NCI-H1417 (cell line): ENCODE results near the gene REPIN1.
A peak's percentile ranks its signal among the peaks of the same experiment; 100 is the strongest.

Source experiments
- DNase-seq, 3 experiments: peaks; one replicate each; lab custom pipeline; 2025; lab: John Stamatoyannopoulos, UW

REPIN1 gene

DNA sequence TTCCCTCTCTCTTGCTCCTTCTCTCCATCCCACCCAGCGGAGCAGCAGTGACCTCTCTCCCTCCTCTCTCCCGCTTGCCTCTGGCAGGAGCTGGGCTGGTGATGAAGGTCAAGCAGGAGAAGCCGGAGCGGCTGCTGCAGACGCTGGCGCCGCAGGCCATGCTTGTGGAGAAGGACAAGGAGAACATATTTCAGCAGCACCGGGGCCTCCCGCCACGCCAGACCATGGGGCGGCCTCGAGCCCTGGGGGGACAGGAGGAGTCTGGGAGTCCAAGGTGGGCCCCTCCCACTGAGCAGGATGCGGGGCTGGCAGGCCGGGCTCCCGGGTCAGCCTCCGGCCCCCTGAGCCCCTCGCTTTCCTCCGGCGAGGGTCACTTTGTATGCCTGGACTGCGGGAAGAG, 27.8 kb downstream of the REPIN1 start:
- DNase-seq = no peak

DNA sequence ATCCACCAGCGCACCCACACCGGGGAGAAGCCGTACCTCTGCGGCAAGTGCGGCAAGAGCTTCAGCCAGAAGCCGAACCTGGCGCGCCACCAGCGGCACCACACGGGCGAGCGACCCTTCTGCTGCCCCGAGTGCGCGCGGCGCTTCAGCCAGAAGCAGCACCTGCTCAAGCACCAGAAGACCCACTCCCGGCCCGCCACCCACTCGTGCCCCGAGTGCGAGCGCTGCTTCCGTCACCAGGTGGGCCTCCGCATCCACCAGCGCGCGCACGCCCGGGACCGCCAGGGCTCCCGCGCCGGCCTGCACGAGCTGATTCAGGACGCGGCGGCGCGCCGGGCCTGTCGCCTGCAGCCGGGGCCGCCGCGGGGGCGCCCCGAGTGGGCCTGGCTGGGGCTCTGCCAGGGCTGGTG, 28.2 kb downstream of the REPIN1 start:
- DNase-seq = no peak

DNA sequence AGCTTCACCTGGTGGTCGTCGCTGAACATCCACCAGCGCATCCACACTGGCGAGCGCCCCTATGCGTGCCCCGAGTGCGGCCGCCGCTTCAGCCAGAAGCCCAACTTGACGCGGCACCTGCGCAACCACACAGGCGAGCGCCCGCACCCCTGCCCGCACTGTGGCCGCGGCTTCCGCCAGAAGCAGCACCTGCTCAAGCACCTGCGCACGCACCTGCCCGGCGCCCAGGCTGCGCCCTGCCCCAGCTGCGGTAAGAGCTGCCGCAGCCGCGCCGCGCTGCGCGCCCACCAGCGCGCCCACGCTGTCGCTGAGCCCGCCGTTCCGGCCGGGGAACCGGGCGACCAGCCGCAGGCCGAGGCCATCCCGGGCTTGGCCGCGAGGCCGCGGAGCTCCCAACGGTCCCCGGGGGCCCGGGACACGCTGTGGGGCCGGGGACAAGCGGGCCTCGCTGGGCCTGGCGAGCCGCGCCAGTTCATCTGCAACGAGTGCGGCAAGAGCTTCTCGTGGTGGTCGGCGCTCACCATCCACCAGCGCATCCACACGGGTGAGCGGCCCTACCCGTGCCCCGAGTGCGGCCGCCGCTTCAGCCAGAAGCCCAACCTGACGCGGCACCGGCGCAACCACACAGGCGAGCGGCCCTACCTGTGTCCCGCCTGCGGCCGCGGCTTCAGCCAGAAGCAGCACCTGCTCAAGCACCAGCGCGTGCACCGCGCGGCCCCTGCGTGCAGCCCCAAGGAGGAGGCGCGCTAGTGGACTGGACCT, 28.9 kb downstream of the REPIN1 start:
- no peak for DNase-seq

DNA sequence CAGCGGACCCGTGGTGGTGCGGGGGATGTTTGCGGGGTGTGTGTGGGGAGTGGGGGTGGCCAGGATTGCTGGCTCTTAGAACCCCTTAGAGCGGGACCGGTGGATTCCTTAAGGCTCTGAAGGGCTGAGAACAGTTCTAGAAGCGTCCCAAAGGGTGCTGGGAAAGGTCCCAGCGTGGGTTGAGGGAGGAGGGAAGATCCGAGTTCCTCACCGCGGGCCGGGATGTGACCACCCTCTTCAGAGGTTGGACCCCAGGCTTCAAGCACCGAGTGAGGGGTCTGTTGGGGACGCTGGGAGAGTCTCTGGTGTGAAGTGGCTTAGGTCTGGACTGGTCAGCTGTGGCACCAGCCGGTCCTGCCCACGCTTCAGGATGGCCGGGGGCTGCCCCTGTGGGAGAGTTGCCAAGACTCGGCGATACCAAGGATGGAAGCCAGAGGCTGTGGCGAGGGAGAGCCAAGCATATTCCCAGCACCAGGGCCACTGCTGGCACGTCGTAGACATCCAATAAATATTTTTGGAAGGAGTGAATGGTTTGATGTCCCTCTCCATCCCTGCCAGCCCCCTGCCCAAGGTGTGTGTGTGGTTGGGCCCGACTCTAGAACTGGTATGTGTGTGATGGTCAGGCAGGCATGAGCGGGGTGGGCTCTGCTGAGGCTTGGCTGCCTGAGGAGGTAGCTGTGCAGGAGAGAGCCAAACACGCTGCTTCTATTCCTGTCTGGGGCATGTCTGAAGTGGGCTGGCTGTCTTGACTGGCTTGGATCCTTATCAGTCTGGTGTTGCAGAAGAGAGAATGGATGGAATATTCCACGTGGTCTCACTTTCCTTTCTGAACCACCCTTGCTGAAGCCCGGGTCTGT, 29.7 kb downstream of the REPIN1 start:
- DNase-seq = no peak

DNA sequence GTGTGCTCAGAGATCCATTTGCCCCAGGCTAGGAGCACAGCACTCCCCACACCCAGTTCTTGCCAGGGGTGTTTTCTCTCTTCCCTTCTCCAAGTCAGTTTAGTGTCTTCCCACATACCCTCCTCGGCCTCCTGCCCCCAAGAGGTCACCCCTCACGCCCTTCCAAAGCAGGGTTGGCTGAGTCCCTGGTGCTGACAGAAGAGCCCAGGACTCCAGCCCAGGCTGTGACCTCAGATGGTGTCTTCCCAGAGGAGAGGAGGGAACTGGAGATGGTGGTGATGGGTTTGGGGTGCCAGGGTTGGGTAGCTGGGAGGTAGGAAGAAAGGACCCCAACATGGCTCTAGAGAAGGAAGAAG, 30.3 kb downstream of the REPIN1 start:
- no peak for DNase-seq

DNA sequence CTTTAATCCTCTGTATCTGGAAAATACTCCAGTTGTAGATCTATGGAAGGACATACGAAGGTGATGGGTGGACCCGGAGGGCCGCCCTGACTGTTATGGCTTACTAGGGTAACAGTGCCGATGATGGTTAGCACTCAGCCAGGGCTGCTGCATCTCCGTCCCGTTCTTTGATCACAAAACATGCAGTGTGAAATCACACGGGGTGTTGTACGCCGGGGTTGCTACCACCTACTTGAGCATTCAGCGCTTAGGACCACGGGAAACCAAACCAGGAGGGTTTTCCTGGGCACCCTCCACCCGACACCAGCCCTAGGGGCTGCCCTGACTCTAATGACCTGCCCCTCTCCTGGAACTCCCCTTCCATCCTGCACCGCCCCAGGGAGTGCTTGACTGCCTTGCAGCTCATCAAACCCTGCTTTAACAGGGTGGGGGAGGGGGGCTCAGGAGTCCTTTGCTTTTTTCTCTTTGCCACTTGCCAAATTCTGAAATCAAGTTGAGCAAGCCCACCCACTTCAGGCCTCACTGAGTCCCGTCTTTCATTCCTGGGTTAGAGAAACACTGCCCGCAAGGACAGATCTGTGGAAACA, 30.9 kb downstream of the REPIN1 start:
- DNase-seq = no peak

DNA sequence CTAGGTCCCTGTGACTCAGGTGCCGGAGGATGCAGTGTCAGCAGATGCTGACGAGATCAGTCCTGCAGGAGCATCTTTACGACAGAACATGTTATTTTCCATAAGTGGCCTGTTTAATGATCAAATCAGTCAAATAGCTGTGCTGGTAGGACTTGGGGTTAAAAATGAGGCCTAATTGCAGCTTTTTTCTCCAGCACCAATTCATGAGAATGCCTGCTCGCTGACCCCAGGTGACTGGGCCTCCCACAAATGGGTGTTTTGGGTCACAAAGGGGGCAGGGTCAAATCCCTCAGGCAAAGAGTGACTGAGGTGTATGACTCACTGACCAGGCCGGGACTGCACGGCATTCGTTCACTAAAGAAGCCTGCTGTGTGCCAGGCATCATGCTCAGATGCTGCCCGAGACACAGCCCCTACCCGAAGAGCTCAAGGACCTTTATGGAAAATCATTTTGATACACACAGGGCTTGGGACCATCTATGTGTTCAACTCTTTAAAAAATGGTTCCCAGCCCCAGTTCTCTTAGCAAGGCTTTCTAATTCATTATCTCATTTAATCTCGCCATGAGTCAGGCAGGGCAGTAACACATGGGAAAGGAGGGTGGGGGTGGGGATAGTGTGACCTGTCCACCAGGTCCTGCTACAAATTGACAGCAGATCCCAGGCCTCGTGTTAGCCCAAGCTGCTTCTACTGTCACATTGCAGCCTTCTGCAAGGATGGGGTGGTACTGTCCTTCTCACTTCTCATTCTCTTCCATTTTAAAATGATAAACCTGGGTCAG, 31.6 kb downstream of the REPIN1 start:
- DNase-seq = no peak

DNA sequence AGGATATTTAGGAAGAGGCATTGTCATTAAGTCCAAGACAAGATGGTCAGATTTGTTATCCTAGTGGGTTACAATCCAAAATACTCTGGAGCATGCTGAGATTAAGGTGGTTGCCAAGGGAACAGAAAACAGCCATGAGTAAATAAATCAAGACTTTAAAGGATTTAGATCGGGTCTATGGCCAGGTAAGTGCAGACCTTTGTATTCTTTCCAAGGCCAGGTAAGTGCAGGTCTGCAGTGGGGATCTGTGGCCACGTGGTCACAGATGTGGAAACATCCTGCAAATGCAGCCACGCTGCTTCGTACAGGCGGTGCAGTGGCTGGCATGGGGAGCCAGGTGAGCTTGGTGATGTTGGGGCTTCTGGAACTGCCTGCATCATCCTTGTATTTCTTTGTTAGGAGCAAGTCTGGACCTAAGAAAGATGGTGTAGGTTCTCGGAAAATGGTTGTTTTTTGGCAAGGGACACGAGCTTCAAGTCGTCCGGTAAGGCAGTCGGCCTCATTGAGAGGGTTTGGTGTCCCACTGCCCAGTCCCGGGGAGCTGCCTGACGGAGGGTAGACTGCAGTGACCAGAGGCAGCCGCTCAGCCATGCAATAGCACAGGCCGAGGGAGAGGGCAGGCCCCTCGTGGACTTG, 32.3 kb downstream of the REPIN1 start:
- no peak for DNase-seq

DNA sequence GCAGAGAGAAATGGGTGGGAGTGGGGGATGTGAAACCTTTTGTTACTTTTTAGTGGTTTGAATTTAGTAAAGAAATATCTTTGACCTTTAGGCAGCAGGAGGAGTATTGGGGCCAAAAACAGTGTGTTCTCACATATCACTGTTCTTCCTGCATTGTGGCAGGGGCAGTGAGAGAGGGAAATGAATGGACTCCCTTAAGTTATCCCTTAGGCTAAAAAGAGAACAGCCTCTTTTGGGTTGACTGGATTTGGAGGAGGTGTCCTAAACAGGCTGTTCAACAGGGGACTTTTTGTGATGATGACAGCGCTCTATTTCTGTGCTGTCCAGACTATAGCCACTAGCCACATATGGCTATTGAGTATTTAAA, 32.8 kb downstream of the REPIN1 start:
- no peak for DNase-seq

DNA sequence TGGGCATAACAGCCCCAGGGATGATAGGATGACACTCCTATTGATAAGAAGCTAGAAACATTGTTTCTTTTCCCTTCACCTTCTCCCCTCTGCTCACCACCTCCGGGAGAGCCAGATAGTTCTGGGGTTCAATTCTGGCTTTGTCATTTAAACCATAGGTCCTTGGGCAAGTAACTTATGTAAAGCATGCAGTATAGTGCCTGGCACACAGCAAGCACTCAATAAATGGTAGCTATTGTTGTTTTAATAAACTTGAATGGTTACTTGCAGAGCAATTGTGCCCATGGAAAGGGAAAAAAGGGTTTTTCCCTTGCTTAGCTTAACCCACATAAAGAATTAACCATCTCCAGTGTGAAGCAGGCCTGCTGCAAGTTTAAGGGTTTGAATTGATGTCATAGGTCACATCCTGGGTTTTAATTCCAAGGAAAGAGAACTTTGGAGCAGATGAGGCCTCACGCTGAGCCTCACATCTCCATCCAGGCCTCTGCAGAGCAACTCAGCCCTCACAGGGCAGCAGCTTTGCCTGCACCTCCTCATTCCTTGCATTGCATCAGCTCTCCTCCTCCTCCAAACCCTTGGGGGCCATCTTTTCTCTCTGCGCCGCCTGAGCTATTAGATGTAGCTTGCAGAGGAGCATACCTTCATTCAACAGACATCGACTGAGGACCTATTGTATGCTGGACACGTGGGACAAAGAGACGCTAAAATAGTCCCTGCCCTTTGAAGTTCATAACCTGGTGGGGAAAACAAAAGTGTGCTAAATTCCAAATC, 33.4 kb downstream of the REPIN1 start:
- DNase-seq = no peak

DNA sequence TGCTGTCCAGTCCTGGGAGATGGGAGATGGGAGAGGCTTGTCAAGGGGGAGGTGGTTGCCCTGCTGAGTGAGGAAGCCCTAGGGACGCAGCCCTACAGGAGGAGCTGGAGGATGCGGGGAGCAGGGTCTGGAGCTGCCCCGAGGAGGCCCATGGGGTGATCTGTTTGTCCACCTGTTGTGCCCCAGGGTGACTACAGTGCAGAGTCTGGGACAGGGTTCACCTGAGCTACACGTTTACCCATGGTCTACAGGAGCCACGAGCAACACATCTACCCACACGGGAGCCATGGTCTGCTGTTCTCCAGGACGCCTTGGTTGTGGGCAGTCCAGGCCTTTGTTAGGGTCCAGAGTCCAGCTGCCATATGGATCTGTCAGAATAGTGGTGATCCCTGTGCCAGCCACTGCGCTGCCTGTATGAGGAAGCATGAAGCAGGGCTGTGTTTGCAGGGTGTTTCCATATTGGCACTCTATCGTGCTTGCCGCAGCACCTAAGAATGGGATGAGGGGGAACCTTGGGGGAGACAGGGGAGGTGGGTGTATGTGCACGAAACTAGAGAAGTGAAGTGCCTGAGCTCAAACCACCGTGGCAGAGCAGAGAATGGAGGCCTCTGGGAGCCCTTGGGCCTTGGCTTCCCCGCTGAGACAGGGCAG, 34.2 kb downstream of the REPIN1 start:
- DNase-seq = no peak

DNA sequence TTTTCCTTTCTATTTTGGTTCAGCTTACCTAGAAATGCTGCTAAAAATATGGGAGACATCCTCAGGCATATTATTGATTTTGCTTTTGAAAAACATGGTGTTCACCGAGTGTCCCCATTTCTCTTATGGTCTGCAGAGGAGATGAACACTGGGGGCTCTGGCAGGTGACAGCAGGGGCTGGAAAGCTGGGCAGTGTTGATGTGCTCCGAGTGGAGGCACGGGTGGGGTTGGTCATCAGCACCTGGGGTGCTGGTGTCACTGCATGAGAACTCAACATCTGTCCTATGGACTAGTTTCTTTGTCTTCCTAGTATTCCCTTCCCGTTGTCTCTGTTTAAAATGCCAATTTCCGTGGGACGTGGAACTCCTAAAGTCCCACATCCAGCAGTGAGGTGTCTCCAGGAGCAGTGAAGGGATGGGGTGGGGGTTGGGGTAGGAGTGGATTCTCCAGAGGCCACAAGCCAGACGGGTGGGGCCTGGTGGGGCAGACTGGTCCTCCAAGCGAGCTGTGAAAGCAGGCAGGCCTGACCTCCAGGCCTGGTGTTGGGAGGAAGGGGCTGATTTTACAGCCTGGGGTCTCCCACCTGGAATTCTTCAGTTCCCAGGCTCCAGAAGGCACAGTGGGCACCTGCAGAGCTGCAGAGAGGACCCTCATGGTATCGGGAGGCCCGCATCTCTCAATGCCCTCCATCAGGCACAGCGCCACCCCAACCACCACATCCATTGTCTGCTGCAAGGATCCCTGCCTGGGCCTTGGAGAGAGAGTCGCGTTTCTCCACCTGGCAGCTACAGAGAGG, 35.0 kb downstream of the REPIN1 start:
- no peak for DNase-seq

DNA sequence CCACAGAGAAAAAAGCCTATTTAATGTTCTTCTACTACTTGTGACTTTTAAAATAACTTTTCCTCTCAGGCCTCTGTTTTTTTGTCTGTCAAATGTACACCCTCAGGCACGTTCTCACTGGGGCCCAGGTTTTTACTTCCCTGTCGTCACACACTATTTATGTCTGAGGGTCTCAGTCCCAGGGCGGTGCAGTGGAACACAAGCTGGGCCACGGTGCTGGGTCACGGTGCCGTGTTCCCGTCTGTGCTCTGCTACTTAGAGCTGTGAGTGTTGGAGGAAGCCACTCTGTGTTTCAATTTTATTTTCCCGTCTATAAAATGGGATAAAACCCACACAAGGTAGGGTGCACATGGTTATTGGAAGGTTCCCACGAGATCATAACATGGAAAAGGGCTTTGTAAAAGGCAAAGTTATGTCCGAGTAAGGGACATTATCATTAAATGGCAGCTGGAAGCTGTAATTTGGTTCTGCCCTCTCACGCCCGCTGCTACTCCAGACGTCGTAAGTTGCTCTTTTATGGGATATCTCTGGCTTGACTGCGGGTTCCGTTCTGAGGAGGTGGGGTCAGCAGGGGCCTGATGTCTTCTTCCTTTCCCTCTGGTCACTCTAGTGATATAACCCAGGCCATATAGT, 35.7 kb downstream of the REPIN1 start:
- no peak for DNase-seq

DNA sequence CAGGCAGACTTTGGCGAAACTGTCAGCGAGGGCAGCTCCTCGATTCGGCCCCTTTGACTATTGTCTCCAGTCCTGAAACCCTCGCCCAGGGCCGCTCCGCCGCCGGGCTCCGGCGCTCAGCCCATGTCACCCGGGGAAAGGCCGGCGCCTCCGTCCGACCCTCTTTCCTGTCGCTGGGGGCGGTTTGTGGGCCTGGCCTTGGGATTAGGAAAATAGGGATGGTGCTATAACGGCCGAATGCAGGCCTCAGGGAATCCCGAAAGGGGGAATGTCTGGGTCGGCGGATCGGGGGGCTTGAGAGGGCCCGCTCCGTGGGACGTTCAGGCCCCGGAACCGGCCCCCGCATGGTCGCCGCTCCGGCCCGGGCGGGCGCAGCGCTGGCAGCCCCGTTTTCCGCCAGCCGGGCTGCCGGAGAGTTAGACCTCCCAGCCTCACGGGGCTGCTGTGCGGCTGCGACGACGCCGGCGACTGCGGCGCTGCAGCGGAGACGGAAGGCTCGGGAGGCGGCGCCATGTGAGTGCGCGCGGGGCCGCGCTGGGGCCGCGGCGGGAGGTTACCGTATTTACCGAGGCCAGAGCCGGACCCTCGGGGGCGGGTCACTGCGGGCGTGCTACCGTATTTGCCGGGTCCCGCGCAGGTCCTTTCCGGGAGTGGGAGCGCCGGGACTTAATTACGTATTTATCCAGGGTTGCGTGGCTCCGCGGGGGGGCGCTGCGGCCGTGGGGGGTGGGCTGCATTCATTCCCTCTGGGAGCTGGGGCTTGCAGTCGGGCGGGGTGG, 36.4 kb downstream of the REPIN1 start:
- DNase-seq = peak; percentile 78 to 93 (median 93)

DNA sequence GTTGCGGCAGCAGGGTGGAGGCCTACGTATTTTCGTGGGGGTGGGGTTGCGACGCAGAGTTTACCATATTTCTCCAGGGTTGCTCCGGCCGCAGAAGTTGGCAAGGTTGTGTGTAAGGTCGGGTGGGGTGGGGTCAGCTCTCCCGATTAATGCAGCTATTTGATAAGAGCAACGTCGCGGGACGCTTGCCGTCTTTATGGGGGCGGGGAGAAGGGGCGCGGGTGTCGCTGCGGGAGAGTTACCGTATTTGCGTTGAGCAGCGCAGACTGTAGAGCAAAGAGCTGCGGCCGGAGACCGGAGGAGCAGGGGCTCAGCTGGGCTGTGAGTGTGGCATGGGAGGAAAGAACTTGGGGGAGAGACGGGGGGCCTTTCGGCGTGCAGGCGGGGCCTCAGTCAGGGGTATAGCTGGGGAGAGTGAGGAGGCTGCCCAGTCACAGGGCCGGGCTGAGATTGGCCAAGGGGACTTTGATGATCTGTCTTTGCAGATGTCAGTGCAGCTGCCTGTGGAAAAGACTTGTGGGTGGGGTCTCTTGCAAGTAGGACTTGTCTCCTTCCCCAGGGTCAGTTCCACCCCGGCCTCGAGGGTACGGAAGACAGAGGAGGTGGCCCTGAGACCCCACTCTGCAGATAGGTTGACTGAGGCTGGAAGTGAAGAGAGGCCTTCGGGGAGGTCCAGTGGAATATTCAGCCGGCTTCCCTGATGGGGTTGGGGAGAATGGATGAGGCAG, 37.1 kb downstream of the REPIN1 start:
- DNase-seq = no peak

DNA sequence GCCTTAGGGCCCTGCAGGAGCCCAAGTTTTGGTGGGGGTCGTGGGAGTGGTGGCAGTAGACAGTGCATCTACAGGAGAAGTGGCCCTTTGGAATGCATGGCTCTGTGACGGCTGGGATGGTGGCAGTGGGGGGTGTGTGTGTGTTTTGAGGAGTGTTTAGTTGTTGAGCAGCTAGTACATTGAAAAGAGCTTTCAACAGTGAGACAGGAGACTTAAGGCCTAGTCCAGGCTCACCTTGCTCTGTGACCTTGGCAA, 37.6 kb downstream of the REPIN1 start:
- DNase-seq = no peak

DNA sequence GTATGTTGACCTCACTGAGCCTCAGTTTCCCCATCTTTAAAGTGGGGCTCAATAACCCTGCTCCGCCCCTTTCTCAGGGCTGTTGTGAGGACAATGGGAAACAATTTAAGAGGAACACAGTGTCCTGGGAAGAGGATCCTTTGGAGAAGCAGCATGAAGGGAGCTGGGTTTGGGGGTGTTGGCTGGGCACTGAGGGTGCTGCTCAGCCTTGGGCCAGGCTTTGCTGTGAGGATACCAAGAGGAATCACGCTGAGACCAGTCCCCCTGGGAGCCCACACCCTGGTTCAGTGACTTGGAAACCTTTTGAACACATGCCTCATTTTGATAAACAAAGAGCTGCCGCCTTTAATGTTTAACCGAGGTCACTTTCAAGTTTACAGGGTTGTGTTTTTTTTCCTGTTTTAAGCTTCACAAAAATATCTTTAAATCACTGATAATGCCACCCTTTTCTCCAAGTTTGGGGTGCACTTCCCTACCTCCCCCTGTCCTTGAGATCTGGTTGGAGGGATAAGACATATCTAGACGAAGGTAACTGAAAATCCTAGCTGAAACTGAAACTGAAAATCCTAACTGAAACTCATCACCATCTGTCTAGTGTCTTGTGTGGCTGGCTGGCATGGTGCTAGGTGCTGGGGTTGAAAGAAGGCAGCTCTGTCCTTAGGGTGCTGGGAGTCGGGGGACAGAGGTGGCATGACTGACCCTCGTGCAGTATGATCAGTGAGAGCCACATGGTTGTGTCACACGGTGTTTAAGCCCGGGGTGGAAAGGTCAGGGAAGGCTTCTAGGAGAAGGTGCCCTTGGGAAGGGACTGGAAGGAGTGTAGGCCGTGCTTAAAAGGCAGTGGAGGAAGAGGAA, 38.2 kb downstream of the REPIN1 start:
- no peak for DNase-seq
